Prostate gland (tissue), 2 donors: Measurements from ENCODE around the gene BMI1. TPM values are rescaled to one million over a fixed set of nuclear protein-coding genes. Genes with fewer than 3 reads are reported as not detected.

Source experiments
- DNase-seq: peaks from one replicate; pipeline ENCODE4 v3.0.0-alpha.2; 2019; ENCODE audit warnings: low spot score
- H3K27ac ChIP-seq, 2 donors: fragments of 200-600 bp; sonication (generic); 2 replicates each; pipeline ENCODE4 v1.5.1; 2017 to 2019
- H3K27me3 ChIP-seq: fragments of 200-600 bp; sonication (generic); replicated peaks from 2 replicates; pipeline ENCODE4 v1.5.1; 2019; ENCODE audit not compliant: insufficient read depth
- H3K36me3 ChIP-seq, 2 donors: fragments of 200-600 bp; sonication (generic); 1 replicate in 1 of 2; 2 replicates in 1 of 2; pipeline versions ENCODE4 v1.5.1 to v1.8.1; 2017 to 2019
- H3K4me1 ChIP-seq: fragments of 200-600 bp; sonication (generic); replicated peaks from 2 replicates; pipeline ENCODE4 v1.5.1; 2019
- H3K4me3 ChIP-seq, 2 donors: fragments of 200-600 bp; sonication (generic); 2 replicates each; pipeline ENCODE4 v1.5.1; 2017 to 2019
- H3K9me3 ChIP-seq: fragments of 200-600 bp; sonication (generic); 2 replicates; pipeline ENCODE4 v1.5.1; 2017
- CTCF ChIP-seq, 4 experiments: fragments of 200-600 bp in 2 of 4; fragments of 450-650 bp in 2 of 4; sonication (generic) in 2 of 4; IDR thresholded peaks; 1 replicate in 3 of 4; 2 replicates in 1 of 4; pipeline ENCODE4 v1.5.1; 2016 to 2019; ENCODE audit warnings: antibody characterized with exemption in 4 of 4, mild to moderate bottlenecking in 2 of 4, moderate library complexity in 2 of 4
- POLR2A ChIP-seq: fragments of 450-650 bp; IDR thresholded peaks from one replicate; pipeline ENCODE4 v1.6.1; 2016; ENCODE audit warnings: antibody characterized with exemption, mild to moderate bottlenecking
- POLR2AphosphoS5 ChIP-seq: sonication (generic); formaldehyde crosslinking; IDR thresholded peaks from one replicate; pipeline ENCODE4 v1.6.1; 2017; ENCODE audit warnings: antibody characterized with exemption
- WGBS: methylation state at CpG from one replicate; pipeline ENCODE4 v1.1.5; 2018; 5-methylcytosine and 5-hydroxymethylcytosine counted together
- intact Hi-C: fragments of 100-400 bp; cut with DNase I; formaldehyde crosslinking; loops from one replicate; pipeline ENCODE4 v1.14.2; 2022
- total RNA-seq, 2 donors: library from RNA; depleted of rRNA; stranded (reverse); fragments of >200 nt; gene quantifications; one replicate each; pipeline ENCODE4 v1.1.0, GENCODE V29; 2016

BMI1 gene
- total RNA-seq, 2 donors from 2014 or later = 70.8 to 88.4 TPM

- no peaks in the 10 kb centered on the region for H3K27me3 ChIP-seq
- intact Hi-C loops = loop anchor here (1.0 to 10.0 kb wide), 5 partner anchors 63 to 749 kb away; partner anchors contain the start of gene DNAJC1
- no peaks in the 10 kb centered on the region for H3K36me3 ChIP-seq
- TF ChIP-seq POLR2A (no peak), POLR2AphosphoS5 (no peak), CTCF (IDR thresholded peaks at IDR 0.05) (peak in 1 of 4 experiments; percentile 13)
- peak overlapping the region; percentile 72 to 93 for H3K4me3 ChIP-seq
- peak overlapping the region; percentile 88 to 97 for H3K27ac ChIP-seq
- no peak for DNase-seq
- WGBS = 2% methylated on average over 35 of the region's 53 CpGs
- H3K9me3 ChIP-seq = no peaks in the 10 kb centered on the region
- H3K4me1 ChIP-seq = peaks cover 7% of the 10 kb centered on the region
These were observed 5.2 kb upstream of the BMI1 start for GRCh38 chr10:22315455-22316285.

GRCh38 chr10:22316286-22317075, 4.4 kb upstream of the BMI1 start, which contains the start of gene COMMD3:
Gene COMMD3, plus strand, starts transcription at chr10:22316388. Its CDS starts 30 bp downstream, at chr10:22316418.
- H3K4me3 ChIP-seq = peak within 1 kb of the TSS; percentile 72 to 93
- WGBS = under 1% methylated on average over 63 of the region's 63 CpGs
- no peaks in the 10 kb centered on the region for H3K9me3 ChIP-seq
- peaks cover 7% of the 10 kb centered on the region for H3K4me1 ChIP-seq
- intact Hi-C loops = loop anchor here (1.0 to 10.0 kb wide), 5 partner anchors 64 to 748 kb away; partner anchors contain the start of gene DNAJC1
- peak within 1 kb of the TSS; percentile 88 to 97 for H3K27ac ChIP-seq
- H3K27me3 ChIP-seq = no peaks in the 10 kb centered on the region
- no peaks in the 10 kb centered on the region for H3K36me3 ChIP-seq
- DNase-seq = peak; percentile 87
- TF ChIP-seq CTCF (IDR thresholded peaks at IDR 0.05) = no peak
- TF ChIP-seq POLR2A = peak; percentile 83
- peak; percentile 77 for TF ChIP-seq POLR2AphosphoS5

GRCh38 chr10:22317076-22317370, 3.9 kb upstream of the BMI1 start:
- TF ChIP-seq CTCF (IDR thresholded peaks at IDR 0.05) (no peak), POLR2A (no peak), POLR2AphosphoS5 (no peak)
- H3K9me3 ChIP-seq = no peaks in the 10 kb centered on the region
- H3K27me3 ChIP-seq = no peaks in the 10 kb centered on the region
- peak overlapping the region; percentile 72 to 93 for H3K4me3 ChIP-seq
- intact Hi-C loops = loop anchor here (2.0 to 10.0 kb wide), 4 partner anchors 64 to 748 kb away; partner anchors contain the start of gene DNAJC1
- WGBS = 17% methylated on average over 9 of the region's 9 CpGs
- peaks cover 7% of the 10 kb centered on the region for H3K4me1 ChIP-seq
- peak overlapping the region; percentile 88 to 97 for H3K27ac ChIP-seq
- DNase-seq = no peak
- no peaks in the 10 kb centered on the region for H3K36me3 ChIP-seq

GRCh38 chr10:22317771-22318565, 2.9 kb upstream of the BMI1 start:
- DNase-seq = no peak
- Histone ChIP-seq H3K27me3 (no peaks in the 10 kb centered on the region), H3K27ac (no peak overlapping the region), H3K4me3 (peak overlapping the region in 1 of 2 donors; percentile 93), H3K36me3 (no peaks in the 10 kb centered on the region), H3K9me3 (no peaks in the 10 kb centered on the region), H3K4me1 (peaks cover 7% of the 10 kb centered on the region)
- WGBS = 84% methylated on average over 6 of the region's 6 CpGs
- intact Hi-C loops = loop anchor here (2.0 to 10.0 kb wide), 4 partner anchors 65 to 747 kb away; partner anchors contain the start of gene DNAJC1
- TF ChIP-seq POLR2A (no peak), CTCF (IDR thresholded peaks at IDR 0.05) (no peak), POLR2AphosphoS5 (no peak)
